NCI-H69 (cell line): ENCODE measurements around the gene FGD3.

Experiments used
- DNase-seq: peaks from one replicate; lab custom pipeline; 2025; lab: John Stamatoyannopoulos, UW

The FGD3 gene

DNA sequence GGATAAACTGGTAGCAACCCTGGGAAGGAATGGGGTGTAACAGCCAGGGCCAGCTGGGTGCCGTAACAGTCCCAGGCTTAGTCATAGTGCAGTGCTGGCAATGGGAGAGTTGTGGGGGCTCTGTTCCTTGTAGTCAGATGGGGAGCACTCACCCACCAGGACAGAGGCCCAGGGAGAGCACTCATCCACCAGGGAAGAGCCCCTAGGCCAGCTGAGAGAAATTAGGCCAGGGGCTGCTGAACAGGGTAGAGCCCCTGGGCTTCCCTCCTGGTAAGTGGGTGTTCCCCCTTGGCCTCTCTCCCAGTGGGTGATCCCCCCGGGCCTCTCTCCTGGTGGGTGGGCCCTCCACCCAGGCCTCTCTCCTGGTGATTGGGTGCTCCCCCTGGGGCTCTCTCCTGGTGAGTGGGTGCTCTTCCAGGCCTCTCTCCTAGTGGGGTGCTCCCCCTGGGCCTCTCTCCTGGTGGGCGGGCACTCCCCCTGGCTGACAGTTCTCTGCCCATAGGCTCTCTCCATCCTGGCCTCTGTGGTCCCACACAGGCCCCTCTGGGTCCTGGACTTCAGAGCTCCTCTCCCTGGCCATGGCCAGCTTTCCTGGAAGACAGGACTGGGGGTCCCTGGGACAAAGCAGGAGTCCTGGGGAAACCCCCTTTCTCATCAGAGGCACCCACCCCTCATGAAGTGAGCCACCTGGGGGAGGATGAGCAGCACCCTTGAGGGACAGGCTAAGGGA is 13.4 kb downstream of the FGD3 start:
- no peak for DNase-seq

- no peak for DNase-seq
Observed at GRCh38 chr9:92961627-92962302, 14.4 kb downstream of the FGD3 start.

GRCh38 chr9:92962303-92962649 is 15.0 kb downstream of the FGD3 start:
- DNase-seq: no peak

DNA sequence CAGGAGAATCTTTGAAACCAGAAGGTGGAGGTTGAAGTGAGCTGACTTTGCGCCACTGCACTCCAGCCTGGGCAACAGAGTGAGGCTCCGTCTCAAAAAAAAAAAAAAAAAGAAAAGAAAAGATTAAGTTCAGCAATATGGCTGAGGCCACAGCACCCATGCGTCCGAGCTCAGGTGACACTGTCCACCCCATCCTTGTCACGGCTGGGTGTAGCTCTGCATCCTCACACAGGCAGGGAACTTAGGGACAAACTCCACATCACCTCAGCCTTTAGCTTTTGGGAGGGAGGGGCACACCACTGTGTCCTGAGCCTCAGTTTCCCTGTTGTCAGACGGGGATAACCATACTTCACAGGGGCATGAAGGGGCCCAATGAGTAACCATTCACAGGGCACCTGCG is 15.5 kb downstream of the FGD3 start:
- DNase-seq: no peak

GRCh38 chr9:92963831-92964606 is 16.7 kb downstream of the FGD3 start:
- DNase-seq: no peak

- DNase-seq: no peak
Observed at GRCh38 chr9:92964607-92965060, 17.3 kb downstream of the FGD3 start.

- DNase-seq: no peak
Observed at GRCh38 chr9:92965061-92965758, 17.9 kb downstream of the FGD3 start.

- no peak for DNase-seq
Observed at GRCh38 chr9:92965759-92966517, 18.6 kb downstream of the FGD3 start.

GRCh38 chr9:92966518-92966800 is 19.1 kb downstream of the FGD3 start:
- DNase-seq: no peak

- DNase-seq: no peak
Observed at GRCh38 chr9:92968081-92968480, 20.8 kb downstream of the FGD3 start.

DNA sequence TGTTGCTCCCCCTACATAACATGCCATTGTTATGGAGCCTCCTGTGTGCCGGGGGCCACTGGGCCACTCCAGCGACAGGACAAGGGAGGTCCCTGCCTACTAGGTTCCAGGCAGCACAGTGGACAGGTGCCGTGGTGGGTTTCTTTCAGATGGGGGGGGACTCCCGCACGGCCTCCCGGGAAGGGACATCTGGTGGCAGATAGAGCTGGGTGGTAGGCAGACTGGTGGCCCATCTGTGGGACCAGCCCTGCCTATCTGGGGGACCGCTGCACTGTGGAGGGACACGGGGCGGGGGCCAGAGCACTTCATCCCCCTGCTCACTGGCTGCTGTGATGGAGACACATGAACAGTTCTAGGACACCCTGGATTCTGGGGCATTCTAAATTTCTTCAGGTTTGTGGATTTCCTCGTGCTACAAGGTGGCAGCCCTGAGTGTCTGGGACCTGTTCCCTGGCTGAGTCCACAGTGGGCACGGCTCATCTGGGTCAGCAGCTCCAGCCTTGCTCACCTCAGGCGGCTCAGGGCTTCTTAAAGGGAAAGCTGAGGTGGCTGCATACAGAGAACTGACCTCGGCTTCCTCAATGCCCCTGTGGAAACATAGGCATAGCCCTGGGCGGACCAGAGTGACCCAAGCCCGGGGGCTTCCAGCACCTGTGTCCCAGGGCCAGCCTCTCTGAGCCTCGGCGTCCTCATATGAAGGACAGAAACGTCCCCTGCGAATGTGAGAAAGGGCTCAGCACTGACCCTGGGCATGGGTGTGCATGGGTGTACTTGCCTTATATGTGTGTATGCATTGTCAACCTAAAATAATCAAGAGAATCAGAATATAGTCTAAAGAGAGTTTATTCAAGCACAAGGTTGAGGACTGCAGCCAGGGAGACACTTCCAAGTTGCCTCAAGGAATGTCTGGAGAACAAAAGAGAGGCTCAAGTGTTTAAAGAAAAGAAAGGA is 22.5 kb downstream of the FGD3 start:
- no peak for DNase-seq

- DNase-seq: no peak
Observed at GRCh38 chr9:92970467-92970923, 23.2 kb downstream of the FGD3 start.

- DNase-seq: no peak
Observed at GRCh38 chr9:92971121-92971520, 23.8 kb downstream of the FGD3 start.

- no peak for DNase-seq
Observed at GRCh38 chr9:92971776-92972175, 24.5 kb downstream of the FGD3 start.

GRCh38 chr9:92973700-92974099 is 26.4 kb downstream of the FGD3 start:
- DNase-seq: no peak

DNA sequence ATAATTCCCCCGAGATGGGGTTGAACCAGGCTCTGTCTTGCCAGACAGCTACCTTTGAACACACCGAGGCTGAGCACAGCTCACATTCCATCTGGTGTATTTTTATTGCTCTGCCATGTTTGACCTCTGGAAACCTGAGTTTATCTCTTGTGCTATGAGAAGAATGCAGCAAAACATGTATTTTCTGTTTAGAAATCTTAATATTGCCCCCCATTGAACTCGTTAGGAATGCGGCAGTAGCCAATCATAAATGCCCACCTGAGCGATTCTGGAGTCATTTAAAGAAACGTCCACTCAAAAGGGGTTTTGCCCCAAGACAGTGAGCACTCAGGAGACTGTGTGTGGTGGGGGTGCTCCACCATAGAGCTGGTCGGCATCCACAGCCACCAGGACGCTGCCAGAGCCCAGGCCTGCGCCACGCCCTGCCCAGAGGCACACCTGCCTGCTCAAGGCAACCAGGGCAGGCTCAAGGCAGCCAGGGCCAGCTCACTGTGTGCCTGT is 26.9 kb downstream of the FGD3 start:
- DNase-seq: no peak

DNA sequence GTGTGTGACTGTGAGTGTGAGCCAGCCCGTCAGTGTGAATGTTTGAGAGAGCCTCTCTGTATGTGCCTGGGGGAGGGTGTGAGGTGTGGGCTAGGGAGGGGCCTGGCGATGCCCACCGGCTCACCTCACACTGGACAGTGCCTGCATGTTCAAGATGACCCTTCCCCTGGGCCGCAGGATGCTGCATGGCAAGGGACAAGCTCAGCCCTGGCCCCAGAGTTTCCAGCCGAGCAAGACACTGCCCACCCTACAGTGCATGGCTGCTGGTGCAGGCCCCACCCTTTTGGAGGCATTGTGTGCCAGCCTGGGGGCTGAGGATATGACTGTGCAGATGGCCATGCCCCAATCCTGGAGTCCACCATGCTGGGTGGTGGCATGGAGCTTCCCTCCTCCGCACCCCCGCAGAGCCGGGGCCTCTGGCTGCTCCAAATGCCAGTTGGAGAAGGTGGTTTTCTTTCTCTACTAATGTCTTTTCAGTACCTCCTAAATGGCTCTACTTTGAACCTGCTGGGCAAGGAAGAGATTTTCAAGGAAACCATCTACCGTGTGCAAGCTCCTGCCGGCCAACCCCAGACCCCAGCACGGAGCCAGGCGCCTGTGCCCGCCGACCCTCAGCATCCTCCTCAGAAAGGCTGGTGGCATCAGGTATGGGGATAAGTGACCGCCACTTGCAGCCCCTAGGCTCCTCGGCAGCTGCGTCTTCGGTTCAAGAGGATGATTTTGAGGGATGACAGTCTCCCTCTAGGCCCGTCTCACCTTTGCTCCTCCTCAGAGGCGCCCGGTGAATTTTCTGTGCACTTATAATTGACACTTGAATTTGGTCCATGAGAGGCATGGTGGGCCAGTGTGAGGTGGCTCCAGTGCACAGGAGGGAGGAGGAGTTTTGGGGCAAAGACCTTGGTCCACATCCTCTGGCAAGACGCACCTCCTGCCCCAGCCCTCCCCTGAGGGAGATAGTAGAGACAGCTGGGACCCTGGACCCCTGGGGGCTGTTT is 27.7 kb downstream of the FGD3 start:
- no peak for DNase-seq

DNA sequence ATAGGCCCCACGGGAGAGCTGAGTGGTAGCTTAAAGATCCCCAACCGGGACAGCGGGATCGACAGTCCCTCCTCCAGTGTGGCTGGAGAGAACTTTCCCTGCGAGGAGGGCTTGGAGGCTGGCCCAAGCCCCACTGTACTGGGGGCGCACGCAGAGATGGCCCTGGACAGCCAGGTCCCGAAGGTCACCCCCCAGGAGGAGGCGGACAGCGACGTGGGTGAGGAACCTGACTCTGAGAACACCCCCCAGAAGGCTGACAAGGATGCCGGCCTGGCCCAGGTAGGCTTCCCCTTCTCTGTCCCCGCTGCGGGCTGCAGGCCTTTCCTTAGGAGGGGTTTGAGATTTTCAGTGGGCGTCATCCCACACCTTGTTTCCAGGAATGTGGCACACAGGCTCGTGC is 29.1 kb downstream of the FGD3 start:
- DNase-seq: no peak

- no peak for DNase-seq
Observed at GRCh38 chr9:92977279-92977678, 30.0 kb downstream of the FGD3 start.
